ENCODE results near the gene NXF1. TPM values are rescaled to one million over a fixed set of nuclear protein-coding genes. Genes with fewer than 3 reads are reported as not detected.
A peak's percentile ranks its signal among the peaks of the same experiment; 100 is the strongest.

Gene NXF1
- polyA plus RNA-seq, 1 of the 3 experiments (the other 2 are of a cell fraction), result 59.7 TPM

DNA sequence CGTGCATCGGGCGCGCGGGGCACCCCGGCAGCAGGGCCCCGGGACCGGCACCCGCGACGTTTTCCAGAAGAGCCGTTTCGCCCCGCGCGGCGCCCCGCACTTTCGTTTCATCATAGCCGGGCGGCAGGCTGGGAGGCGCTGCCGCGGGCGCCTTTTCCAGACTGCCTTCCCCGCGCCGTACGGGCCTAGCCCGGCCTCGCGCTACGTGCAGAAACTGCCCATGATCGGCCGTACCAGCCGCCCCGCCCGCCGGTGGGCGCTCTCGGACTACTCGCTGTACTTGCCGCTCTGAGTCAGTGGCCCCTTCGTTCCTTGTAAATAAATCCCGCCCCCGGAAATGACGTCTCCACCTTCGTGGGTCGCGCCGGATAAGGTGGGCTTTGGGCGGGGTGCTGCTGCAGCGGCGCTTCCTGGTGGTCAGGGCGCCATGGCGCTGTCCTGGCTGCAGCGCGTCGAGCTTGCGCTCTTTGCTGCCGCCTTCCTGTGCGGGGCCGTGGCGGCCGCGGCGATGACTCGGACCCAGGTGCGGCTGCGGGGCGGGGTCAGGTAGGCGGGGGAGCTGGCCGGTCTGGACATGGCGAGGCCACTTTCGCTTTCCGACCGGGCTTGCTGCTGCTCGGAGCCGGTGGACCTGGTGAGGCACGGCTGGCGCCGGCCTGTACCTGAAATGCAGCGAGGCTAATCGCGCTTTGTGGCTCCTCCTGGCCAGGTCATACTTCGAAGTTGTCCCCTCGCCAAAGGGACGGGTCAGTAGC is 18.1 kb downstream of the NXF1 start, which contains the start of gene TMEM179B (continued):
- TF ChIP-seq RXRA (IDR thresholded peaks at IDR 0.05; ENCODE audit: borderline replicate concordance, low read depth), result no peak
- TF ChIP-seq, protein P1, sequence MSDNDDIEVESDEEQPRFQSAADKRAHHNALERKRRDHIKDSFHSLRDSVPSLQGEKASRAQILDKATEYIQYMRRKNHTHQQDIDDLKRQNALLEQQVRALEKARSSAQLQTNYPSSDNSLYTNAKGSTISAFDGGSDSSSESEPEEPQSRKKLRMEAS (IDR thresholded peaks at IDR 0.05; ENCODE audit: low read depth), result peak; percentile 68
- peak in 1 of 2 experiments; percentile 15; a peak in 1 of 4 replicates for TF ChIP-seq EP300 (IDR thresholded peaks at IDR 0.05; ENCODE audit: borderline replicate concordance in 1 of 2, low read depth in 1 of 2, low read length in 1 of 2)
- no peak; the same call in 1 of the 2 replicates for TF ChIP-seq SMC3 (IDR thresholded peaks at IDR 0.05; ENCODE audit: low read depth, low read length)
- no peak for TF ChIP-seq MEF2A (IDR thresholded peaks at IDR 0.05; ENCODE audit: borderline replicate concordance, low read depth)
- TF ChIP-seq, protein P2, sequence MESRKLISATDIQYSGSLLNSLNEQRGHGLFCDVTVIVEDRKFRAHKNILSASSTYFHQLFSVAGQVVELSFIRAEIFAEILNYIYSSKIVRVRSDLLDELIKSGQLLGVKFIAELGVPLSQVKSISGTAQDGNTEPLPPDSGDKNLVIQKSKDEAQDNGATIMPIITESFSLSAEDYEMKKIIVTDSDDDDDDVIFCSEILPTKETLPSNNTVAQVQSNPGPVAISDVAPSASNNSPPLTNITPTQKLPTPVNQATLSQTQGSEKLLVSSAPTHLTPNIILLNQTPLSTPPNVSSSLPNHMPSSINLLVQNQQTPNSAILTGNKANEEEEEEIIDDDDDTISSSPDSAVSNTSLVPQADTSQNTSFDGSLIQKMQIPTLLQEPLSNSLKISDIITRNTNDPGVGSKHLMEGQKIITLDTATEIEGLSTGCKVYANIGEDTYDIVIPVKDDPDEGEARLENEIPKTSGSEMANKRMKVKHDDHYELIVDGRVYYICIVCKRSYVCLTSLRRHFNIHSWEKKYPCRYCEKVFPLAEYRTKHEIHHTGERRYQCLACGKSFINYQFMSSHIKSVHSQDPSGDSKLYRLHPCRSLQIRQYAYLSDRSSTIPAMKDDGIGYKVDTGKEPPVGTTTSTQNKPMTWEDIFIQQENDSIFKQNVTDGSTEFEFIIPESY (IDR thresholded peaks at IDR 0.05; ENCODE audit: borderline replicate concordance, low read depth), result peak; percentile 72; the same call in 1 of the 2 replicates
- peak; percentile 91; the same call in 1 of the 2 replicates for TF ChIP-seq SIN3A (IDR thresholded peaks at IDR 0.05; ENCODE audit: borderline replicate concordance, low read depth, low read length)
- TF ChIP-seq, protein P3, sequence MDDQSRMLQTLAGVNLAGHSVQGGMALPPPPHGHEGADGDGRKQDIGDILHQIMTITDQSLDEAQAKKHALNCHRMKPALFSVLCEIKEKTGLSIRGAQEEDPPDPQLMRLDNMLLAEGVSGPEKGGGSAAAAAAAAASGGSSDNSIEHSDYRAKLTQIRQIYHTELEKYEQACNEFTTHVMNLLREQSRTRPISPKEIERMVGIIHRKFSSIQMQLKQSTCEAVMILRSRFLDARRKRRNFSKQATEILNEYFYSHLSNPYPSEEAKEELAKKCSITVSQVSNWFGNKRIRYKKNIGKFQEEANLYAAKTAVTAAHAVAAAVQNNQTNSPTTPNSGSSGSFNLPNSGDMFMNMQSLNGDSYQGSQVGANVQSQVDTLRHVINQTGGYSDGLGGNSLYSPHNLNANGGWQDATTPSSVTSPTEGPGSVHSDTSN (IDR thresholded peaks at IDR 0.05), result peak; percentile 59

DNA sequence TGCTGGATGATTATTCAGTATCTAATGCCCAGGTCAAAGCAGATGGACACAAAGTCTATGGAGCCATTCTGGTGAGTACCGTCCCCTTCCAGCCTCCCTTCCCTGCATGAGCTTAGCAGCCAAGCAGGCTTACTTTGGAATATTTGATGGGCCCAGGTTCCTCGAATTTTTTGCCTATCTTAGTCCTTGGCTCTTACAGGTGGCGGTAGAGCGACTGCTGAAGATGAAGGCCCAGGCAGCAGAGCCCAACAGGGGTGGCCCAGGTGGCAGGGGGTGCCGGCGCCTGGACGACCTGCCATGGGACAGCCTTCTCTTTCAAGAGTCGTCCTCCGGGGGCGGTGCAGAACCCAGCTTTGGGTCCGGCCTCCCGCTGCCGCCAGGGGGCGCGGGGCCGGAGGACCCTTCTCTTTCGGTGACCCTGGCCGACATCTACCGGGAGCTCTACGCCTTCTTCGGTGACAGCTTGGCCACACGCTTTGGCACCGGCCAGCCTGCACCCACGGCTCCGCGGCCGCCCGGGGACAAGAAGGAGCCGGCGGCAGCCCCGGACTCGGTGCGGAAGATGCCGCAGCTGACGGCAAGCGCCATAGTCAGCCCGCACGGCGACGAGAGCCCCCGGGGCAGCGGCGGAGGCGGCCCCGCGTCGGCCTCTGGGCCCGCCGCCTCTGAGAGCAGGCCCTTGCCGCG is 18.8 kb downstream of the NXF1 start:
- Histone ChIP-seq H3K9me2 (no peaks in the 10 kb centered on the region), H3K27me3 (ENCODE audit: insufficient read depth) (no peaks in the 10 kb centered on the region), H3K36me3 (replicated peaks in 1 of 2; ENCODE audit: control insufficient read depth in 1 of 2, insufficient read depth in 2 of 2, low read length in 1 of 2) (peaks cover 23 to 35% of the 10 kb centered on the region in 2 experiments), H3K4me1 (ENCODE audit: control insufficient read depth in 1 of 2, insufficient read depth in 2 of 2, low read depth in 1 of 2, low read length in 1 of 2) (peaks cover 4 to 24% of the 10 kb centered on the region in 2 experiments), H3K9me3 (no peaks in the 10 kb centered on the region), H3K27ac (ENCODE audit: low read depth in 2 of 2, low read length in 1 of 2) (peak overlapping the region; percentile 65 to 78; a peak in 3 of 4 replicates), H3K4me3 (ENCODE audit: low read depth in 2 of 2, low read length in 1 of 2) (peak overlapping the region; percentile 76 to 87), H4K20me1 (ENCODE audit: insufficient read depth) (no peaks in the 10 kb centered on the region), H3K4me2 (peak overlapping the region; percentile 83), H3K79me2 (ENCODE audit: insufficient read depth) (peaks cover 51% of the 10 kb centered on the region), H3F3A (replicated peaks; ENCODE audit: insufficient read depth) (peaks cover 34% of the 10 kb centered on the region), H3K9ac (peak overlapping the region; percentile 74), H2AFZ (ENCODE audit: low read depth) (no peak overlapping the region)
- POLR2A ChIA-PET, result interaction anchor here (0.6 to 2.8 kb wide), 16 partner anchors 9 to 195 kb away, joined by 3 to 35 read pairs (median 5); partner anchors contain the start of genes HNRNPUL2, SLC3A2, TAF6L and TUT1
- DNase-seq, result peak; percentile 94
- CTCF ChIA-PET, result interaction anchor here (0.5 to 6.6 kb wide), 59 partner anchors 10 to 1497 kb away, joined by 3 to 130 read pairs (median 5); partner anchors contain the start of genes B3GAT3, HNRNPUL2, NXF1 and POLR2G
- WGBS (ENCODE audit: low lambda C conversion rate), result 7% methylated on average over 10 of the region's 51 CpGs
- TF ChIP-seq RAD21 (IDR thresholded peaks at IDR 0.05; ENCODE audit: low read length) (peak; percentile 59), YY1 (IDR thresholded peaks at IDR 0.05; ENCODE audit: low read depth) (peak; percentile 30; the same call in 1 of the 2 replicates), GATA2 (CRISPR knock-in tag; IDR thresholded peaks at IDR 0.05) (no peak), JUND (IDR thresholded peaks at IDR 0.05) (no peak), TCF12 (IDR thresholded peaks at IDR 0.05) (no peak), CHD2 (IDR thresholded peaks at IDR 0.05; ENCODE audit: low read length, partially characterized antibody) (peak; percentile 43), FOXM1 (IDR thresholded peaks at IDR 0.05; ENCODE audit: low read depth) (0 out of 2 replicates have a peak, but pooled peaks have one; percentile 13), EP300 (IDR thresholded peaks at IDR 0.05; ENCODE audit: borderline replicate concordance in 1 of 2, low read depth in 1 of 2, low read length in 1 of 2) (no peak), SMC3 (IDR thresholded peaks at IDR 0.05; ENCODE audit: low read depth, low read length) (peak; percentile 81), POLR2AphosphoS5 (IDR thresholded peaks at IDR 0.05; ENCODE audit: low read depth, low read length) (peak; percentile 27; the same call in 1 of the 2 replicates), NFIC (IDR thresholded peaks at IDR 0.05; ENCODE audit: borderline replicate concordance) (no peak), MEF2A (IDR thresholded peaks at IDR 0.05; ENCODE audit: borderline replicate concordance, low read depth) (no peak), NRF1 (IDR thresholded peaks at IDR 0.05; ENCODE audit: low read depth, low read length) (no peak)
- TF ChIP-seq, protein P3 (IDR thresholded peaks at IDR 0.05), result no peak
- TF ChIP-seq, protein P4, sequence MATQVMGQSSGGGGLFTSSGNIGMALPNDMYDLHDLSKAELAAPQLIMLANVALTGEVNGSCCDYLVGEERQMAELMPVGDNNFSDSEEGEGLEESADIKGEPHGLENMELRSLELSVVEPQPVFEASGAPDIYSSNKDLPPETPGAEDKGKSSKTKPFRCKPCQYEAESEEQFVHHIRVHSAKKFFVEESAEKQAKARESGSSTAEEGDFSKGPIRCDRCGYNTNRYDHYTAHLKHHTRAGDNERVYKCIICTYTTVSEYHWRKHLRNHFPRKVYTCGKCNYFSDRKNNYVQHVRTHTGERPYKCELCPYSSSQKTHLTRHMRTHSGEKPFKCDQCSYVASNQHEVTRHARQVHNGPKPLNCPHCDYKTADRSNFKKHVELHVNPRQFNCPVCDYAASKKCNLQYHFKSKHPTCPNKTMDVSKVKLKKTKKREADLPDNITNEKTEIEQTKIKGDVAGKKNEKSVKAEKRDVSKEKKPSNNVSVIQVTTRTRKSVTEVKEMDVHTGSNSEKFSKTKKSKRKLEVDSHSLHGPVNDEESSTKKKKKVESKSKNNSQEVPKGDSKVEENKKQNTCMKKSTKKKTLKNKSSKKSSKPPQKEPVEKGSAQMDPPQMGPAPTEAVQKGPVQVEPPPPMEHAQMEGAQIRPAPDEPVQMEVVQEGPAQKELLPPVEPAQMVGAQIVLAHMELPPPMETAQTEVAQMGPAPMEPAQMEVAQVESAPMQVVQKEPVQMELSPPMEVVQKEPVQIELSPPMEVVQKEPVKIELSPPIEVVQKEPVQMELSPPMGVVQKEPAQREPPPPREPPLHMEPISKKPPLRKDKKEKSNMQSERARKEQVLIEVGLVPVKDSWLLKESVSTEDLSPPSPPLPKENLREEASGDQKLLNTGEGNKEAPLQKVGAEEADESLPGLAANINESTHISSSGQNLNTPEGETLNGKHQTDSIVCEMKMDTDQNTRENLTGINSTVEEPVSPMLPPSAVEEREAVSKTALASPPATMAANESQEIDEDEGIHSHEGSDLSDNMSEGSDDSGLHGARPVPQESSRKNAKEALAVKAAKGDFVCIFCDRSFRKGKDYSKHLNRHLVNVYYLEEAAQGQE (IDR thresholded peaks at IDR 0.05; ENCODE audit: low read depth, low read length), result 0 out of 2 replicates have a peak, but pooled peaks have one; percentile 8

Data from SK-N-SH (cell line).